ENCODE data around the gene TMEM18.

DNA sequence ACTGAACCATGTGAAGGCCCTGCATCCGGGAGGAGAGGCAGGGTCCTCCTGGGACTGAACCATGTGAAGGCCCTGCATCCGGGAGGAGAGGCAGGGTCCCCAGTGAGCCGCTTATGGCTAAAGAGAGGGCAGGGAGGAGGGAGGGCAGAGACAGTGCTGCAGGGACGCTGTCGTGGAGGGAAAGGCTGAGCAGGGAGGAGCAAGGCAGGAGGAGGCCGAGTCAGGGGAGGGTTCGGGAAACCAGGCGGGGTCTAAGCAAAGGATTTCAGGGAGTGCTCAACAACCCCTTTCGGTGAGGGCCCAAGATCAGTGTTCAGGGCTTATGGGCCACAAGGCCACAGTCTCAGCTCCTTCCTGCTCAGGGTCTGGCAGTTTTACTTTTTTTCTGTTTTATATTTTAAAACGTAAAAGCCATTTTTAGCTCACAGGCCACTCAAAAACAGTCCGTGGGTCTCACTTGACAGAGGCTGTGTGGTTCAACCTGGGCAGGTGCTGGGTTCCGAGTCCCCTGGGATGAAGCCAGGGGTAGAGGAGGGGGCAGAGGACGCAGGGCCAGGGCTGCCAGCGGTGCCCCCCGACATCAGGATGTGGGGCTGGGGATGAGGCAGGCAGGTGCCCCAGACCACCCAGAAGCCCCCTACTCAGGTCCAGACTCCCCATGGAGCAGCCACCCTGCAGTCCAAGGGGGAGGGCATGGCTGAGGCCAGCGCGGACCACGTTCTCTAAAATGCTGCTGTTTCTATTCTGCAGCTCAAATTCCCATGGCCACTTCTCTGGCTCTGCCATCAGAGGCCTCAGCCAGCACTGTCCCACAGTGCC, 5.2 kb downstream of the TMEM18 start:
- no peak for TF ChIP-seq POLR2AphosphoS5 (IDR thresholded peaks at IDR 0.05)
- TF ChIP-seq, protein P1, sequence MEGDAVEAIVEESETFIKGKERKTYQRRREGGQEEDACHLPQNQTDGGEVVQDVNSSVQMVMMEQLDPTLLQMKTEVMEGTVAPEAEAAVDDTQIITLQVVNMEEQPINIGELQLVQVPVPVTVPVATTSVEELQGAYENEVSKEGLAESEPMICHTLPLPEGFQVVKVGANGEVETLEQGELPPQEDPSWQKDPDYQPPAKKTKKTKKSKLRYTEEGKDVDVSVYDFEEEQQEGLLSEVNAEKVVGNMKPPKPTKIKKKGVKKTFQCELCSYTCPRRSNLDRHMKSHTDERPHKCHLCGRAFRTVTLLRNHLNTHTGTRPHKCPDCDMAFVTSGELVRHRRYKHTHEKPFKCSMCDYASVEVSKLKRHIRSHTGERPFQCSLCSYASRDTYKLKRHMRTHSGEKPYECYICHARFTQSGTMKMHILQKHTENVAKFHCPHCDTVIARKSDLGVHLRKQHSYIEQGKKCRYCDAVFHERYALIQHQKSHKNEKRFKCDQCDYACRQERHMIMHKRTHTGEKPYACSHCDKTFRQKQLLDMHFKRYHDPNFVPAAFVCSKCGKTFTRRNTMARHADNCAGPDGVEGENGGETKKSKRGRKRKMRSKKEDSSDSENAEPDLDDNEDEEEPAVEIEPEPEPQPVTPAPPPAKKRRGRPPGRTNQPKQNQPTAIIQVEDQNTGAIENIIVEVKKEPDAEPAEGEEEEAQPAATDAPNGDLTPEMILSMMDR (IDR thresholded peaks at IDR 0.05), result no peak
- no peak for TF ChIP-seq POLR2A (IDR thresholded peaks at IDR 0.05)
